ENCODE data around the gene HMGN2.

GRCh38 chr1:26472320-26472900 is at the start of gene HMGN2:
- peak; percentile 67 for TF ChIP-seq POLR2A (IDR thresholded peaks at IDR 0.05)
- TF ChIP-seq, protein P1, sequence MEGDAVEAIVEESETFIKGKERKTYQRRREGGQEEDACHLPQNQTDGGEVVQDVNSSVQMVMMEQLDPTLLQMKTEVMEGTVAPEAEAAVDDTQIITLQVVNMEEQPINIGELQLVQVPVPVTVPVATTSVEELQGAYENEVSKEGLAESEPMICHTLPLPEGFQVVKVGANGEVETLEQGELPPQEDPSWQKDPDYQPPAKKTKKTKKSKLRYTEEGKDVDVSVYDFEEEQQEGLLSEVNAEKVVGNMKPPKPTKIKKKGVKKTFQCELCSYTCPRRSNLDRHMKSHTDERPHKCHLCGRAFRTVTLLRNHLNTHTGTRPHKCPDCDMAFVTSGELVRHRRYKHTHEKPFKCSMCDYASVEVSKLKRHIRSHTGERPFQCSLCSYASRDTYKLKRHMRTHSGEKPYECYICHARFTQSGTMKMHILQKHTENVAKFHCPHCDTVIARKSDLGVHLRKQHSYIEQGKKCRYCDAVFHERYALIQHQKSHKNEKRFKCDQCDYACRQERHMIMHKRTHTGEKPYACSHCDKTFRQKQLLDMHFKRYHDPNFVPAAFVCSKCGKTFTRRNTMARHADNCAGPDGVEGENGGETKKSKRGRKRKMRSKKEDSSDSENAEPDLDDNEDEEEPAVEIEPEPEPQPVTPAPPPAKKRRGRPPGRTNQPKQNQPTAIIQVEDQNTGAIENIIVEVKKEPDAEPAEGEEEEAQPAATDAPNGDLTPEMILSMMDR (IDR thresholded peaks at IDR 0.05), result no peak
